ENCODE data around the gene BFSP1. TPM values are rescaled to one million over a fixed set of nuclear protein-coding genes. Genes with fewer than 3 reads are reported as not detected.

The BFSP1 gene
- 5.5 and 6.4 TPM in 2 replicates for total RNA-seq

DNA sequence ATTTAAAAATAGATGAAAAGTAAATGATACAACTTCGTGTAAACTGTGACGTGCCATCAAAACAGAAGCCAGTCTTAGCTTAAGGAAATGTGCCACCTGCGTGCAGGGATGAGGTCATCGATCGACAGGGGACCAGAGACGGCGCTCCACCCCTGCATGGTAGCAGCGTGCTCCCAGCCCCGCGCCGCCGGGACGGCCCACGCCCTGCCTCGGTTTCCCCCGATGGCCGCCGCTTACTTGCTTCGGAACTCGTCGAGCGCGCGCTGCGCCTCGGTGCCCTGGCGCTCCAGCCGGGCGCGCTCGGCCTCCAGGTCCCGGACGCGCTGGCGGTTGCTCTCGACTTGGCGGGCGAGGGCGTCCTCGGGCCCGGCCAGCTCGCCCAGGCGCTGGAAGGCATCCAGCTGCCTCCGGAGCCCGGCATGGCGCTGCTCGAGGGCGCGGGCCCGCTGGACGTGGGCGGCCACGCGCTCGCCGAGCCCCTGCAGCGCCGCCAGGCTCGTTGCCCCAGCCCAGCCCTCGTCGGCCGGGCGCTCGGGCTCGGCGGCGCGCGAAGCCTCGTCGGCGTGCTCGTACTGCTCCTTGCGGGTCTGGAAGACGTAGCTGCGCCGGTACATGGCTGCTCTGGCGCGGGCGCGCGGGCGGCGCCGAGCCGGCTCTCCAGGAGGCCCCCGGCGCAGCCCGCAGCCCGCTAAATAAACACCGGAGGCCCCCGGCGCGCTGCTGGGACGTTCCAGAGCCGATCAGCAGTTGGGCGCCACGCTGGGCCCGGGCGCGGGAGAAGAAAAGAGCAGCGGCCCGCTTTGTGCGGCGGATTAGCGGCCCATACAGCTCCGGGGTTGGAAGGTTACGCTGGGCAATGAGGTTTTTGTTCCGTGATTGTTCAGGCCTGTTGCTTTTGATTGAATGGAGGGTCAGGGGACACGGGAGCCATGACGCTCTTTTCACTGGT lies at the start of gene BFSP1:
TSS of gene BFSP1 (minus strand) at position 664 of the 949 bp plus-strand sequence. CDS start at position 614, 50 bp downstream.
- DNase-seq (ENCODE audit: extremely low read depth, low read depth, low spot score), result no peak

DNA sequence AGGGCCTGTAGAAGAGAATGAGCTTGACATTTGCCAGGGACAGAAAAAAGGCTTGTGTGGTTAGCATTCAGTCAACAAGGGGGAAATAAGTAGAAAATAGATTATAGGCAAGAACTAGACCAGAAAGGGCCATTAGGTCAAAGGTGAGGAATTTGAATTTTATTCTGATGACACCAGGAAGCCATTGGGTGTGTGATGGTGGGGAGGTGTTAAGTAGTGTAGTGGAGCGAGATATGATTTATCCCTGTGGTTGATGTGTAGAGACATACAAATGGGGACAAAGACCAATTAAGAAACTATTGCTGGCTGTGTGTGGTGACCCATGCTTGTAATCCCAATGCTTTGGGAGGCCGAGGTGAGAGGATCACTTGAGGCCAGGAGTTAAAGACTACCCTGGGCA lies 49.7 kb upstream of the BFSP1 start:
- DNase-seq (ENCODE audit: extremely low read depth, low read depth, low spot score), result no peak

DNA sequence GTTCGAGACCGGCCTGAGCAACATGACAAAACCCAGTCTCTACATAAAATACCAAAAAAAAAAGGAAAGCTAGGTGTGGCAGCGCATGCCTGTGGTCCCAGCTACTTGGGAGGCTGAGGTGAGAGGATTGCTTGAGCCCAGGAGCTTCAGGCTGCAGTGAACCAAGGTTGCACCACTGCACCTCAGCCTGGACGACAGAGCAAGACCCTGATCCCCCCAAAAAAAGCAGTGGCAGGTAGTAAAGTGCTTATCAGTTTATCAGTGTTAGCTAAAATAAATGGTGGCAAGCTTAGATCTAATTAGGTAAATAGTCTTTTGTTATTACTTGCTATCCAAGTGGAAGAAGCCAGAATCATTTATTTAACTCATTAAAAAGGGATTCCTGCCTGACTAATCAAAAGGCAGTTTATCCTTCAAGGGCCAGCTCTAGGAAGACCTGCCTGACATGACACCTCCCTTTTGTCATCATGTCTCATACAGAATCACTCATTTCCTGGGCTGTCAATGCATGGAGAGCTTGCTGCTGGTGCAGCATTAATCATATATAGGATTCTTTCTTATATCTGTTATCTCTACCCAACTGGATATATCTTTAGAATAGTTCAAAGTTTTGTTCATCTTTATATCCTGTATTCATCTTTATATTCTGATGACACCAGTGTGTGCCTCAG lies 48.3 kb upstream of the BFSP1 start:
- no peak for DNase-seq (ENCODE audit: extremely low read depth, low read depth, low spot score)

DNA sequence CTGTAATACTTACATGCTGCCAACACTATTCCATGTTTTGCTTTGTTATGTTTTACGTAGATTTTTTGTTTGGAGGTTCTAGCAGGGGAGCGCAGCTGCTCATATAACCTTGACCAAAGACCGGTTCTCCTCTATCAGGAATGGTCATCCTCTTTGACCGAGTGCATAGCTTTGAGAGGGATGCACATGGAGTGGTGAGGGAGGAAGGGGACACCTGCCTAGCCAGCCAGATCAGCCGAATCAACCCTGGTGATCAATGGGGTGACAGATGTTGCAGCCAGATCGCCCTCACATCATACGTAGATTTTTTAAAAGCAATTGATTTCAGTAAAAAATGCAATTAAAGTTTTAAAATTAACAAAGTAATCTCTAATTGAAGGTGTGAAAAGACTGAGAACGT lies 45.0 kb upstream of the BFSP1 start:
- no peak for DNase-seq (ENCODE audit: extremely low read depth, low read depth, low spot score)

DNA sequence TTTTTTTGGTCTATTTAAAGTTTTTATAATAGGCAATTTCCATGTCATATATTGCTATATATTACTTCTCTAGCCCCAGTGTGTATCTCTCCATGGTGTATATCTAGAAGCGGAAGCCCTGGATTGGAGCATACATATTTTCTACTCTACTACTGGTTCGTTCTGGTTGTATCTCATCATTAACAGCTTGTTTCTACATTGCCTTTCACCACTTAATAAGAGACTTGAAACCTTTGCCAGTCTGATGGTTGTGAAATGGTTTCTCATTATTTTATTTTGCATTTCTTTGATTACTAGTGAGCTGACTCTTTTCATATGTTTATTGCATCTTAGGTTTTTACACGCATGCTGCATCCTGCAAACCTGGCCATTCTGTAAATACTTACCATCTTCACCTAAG lies 42.3 kb upstream of the BFSP1 start:
- DNase-seq (ENCODE audit: extremely low read depth, low read depth, low spot score), result no peak

DNA sequence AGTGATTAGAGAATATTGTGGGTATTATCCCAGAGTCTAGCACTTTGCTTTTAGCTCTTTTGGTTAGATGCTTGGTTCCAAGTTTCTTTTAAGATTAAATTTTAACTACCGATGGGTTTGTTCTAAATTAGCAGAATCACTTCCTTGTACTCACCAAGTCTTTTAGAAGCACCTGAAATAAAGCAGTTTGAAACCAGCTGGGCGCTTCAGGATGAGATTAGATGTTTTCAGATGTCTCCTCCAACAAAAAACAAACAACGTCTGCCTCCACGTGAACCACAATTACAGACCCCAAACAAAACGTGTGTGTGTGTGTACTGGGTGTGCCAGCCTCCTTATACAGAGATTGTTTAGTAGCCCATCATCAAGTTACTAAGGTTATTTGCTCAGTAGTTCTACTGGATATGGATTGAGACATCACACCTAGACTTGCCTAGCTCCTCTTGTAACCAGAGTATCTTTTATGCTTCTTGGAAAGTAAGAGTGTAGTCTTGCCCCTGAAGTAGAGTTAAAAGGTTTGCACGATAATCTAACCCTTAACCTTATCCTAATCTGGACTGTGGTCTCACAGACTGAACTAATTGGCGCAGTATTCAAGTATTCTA lies 41.0 kb upstream of the BFSP1 start:
- DNase-seq (ENCODE audit: extremely low read depth, low read depth, low spot score), result no peak

DNA sequence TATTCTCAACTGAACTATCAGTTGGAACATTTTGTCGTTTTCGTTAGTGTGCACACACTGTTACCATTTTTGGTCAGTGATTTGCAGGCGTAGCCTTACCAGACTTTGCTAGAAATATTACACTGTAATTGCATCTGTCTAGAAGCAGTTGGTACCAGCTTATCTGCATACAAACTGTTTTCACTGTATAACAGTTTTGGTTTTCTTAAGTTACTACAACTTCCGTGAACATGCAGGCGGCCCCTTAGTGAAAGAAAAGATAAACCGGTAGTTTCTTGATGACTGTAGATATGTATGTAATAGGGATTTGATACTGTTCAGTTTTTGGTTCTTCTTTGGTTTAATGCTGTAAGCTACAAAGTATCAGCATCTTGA lies 40.0 kb upstream of the BFSP1 start:
- no peak for DNase-seq (ENCODE audit: extremely low read depth, low read depth, low spot score)

DNA sequence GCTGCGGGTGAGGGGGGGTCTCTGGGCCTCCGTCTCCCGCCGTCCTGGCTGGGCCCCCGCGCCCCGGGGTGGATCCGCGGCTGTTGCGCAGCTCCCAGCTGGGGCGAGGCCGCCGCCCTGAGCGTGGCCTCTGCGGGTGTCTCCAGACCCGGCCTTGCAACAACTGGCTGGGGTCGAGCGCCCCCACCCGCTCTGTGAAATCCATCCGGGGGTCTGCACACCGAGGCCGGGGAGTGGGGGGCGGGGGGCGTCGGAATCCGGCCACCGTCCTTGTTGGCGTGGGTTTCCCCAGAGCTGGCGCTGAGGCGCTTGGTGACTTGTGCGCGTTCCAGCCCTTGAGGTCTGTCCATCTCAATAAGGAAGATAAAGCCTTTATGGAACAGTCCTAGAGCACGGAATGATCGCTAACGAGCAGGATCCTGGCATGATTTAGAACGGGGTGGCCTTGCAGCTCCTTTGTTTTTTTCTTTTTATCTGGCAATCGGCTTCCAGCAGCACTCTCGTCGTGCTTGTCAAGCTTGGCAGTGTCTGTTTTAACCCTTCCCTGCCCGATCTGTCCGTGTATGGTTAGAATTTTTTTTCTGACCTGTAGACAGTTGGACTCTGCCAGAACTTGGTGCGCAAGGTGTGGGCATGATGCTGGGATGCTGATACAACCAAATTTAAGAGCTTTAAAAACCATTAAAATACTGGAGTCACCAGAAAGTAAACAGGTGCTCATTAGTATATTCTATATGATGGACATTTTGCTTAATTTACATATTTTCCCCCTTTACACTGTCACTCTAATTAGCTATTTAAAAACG lies 39.4 kb upstream of the BFSP1 start:
- no peak for DNase-seq (ENCODE audit: extremely low read depth, low read depth, low spot score)

DNA sequence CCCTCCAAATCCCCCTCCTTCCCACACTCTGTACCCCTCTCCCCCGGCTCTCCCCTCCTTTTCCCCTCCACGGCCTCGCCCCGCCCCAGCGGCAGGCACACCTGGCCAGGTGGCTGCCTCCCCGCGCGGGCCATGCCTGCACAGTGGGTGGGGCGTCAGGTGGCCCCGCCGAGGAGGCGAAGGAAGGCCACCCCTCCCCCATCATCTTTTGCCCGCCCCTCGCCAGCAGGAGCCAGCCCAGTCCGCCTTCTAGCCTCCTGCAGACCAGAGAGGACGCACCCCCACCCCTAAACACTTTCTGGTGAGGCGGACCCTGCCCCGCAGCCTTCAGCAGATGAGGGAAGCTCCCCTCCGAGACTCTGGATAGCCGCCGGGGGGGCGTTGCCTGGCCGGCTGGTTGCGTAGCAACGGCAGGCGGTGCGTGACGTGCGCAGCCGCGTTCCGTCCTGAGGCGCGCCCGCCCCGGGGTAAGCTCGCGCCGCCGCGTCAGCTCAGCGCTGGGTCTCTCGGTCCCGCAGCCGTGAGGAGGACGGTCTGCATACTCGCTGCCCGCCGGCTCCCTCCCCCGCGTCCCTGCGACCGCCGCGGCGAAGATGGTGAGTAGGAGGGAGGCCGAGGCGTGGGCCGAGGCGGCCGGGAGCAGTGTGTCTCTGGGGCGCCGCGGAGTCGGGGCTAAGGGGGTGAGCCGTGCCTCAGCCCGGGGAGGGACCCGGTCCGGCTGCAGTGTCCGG lies 38.6 kb upstream of the BFSP1 start, which contains the start of gene DSTN:
TSS of gene DSTN (plus strand) at position 460 of the 731 bp plus-strand sequence. CDS start at position 594, 134 bp downstream.
- no peak for DNase-seq (ENCODE audit: extremely low read depth, low read depth, low spot score)

DNA sequence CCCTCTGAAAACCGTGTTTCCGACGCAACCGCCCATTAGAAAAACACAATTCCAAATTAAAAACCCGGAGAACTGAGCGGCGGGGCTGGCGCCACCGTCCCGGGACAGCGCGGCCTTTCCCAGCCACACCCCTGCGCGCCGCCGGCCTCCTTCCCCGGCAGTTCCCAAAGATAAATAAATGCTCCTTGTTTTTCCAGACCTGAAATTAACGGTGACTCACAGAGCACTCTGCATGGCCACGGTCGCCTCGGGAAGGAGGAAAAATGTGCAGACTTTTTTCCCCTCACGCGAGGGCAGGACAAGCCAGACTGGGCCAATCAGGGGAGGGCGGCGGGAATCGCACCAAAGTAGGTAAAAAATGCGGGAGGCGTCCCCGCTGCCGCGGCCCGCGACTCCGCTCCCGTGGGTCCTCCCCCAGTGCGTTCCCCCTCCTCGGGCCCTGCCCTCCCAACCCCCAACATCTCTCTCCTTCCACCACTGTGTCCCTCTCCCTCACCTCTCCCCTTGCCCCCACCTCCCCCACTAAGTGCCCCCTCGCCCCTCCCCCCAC lies 37.9 kb upstream of the BFSP1 start:
- DNase-seq (ENCODE audit: extremely low read depth, low read depth, low spot score), result peak; percentile 86

DNA sequence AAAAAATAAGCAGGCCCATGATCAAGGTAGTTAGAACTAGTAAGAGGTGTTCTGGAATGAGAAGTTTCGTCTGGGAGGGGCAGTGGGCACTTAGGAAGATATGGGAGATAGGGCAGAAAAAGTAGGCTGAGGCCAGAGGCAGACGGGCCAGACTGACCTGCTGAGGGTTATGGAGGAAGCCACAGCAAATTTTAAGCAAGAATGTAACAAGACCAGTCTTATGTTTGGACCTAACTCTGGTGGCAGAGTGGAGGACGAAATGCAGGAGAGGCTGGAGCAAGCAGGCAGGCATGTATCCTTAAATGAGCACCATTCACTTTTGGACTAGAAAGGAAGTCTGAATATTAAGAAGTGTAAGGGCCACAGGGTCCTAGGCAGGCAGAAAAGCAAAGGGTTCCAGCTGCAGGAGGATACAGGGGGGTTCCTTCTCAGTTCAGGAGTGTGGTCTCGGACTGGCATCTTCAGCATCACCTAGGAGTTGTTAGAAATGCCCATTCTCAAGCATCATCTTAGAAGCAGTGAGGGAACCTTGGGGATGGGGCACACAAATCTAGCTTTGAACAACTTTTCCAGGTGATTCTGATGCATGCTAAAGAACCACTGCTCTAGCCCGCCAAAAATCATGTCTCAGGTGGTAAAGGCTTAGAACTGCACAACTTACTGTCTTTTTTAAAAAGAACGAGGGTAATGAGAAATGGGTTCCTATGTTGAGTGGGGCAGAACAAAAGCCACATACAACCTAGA lies 37.0 kb upstream of the BFSP1 start:
- DNase-seq (ENCODE audit: extremely low read depth, low read depth, low spot score), result no peak

DNA sequence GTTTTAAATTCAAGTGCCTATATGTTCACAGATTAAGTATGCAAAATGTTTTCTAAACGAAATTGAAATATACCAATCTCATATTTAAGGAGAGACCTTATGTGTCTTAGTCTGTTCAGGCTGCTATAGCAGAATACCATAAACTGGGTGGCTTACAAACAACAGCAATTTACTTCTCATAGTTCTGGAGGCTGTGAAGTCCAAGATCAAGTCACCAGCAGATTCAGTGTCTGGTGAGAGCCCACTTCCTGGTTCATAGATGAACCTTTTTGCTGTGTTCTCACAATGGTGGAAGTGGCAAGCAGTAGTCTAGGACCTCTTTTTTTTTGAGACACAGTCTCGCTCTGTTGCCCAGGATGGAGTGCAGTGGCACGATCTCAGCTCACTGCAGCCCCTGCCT lies 35.2 kb upstream of the BFSP1 start:
- no peak for DNase-seq (ENCODE audit: extremely low read depth, low read depth, low spot score)

DNA sequence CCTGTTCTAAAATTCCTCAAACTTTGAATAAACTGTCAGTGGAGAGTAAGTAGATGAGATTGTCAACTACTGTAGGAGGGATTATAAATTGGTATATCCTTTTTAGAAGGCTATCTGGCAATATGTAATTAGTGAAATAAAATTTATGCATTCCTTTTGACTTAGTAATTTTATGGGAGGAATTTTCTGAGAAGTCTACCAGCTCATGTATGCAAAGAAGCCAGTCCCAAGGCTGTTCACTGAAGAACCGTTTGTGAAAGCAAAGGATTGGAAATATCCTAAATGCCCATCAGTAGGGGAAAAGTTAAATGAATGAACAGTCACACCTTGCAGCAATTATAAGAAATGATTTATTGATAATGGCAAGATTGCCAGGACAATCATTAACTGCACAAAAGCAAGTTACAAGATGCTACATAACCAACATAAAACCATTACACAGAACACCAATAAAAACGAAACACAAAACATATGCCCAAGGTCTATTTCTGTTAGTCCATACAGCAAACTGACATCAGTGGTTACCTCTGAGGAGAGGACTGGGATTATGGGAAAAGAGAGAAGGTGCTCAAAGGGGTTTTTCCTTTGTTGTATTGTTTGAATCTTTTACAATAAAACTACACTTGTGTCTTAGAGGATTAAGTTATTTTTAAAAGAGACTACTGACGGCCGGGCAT lies 34.1 kb upstream of the BFSP1 start:
- DNase-seq (ENCODE audit: extremely low read depth, low read depth, low spot score), result no peak

DNA sequence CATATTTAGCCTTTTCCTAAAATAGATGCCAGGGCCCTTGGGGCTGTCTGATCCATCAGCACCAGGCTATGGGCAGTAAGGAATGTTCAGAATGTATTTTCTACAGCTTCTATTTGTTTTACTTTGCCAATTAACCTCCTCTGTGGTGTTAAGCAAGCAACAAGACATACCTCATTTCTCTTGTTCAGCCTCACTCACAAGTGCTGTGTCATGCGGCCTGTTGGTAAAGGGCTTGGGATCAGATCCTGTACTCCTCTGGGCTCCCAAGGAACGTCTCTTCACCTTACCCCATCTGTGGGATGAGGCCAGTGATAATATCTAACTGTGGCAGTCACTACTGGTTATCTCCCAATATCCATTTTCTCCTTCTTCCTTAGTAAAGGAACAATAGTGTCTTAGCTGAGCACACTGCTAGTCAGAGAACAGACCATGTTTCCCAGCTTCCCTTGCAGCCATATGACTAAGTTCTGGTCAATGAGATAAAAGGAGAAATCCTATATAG lies 31.7 kb upstream of the BFSP1 start:
- DNase-seq (ENCODE audit: extremely low read depth, low read depth, low spot score), result no peak

DNA sequence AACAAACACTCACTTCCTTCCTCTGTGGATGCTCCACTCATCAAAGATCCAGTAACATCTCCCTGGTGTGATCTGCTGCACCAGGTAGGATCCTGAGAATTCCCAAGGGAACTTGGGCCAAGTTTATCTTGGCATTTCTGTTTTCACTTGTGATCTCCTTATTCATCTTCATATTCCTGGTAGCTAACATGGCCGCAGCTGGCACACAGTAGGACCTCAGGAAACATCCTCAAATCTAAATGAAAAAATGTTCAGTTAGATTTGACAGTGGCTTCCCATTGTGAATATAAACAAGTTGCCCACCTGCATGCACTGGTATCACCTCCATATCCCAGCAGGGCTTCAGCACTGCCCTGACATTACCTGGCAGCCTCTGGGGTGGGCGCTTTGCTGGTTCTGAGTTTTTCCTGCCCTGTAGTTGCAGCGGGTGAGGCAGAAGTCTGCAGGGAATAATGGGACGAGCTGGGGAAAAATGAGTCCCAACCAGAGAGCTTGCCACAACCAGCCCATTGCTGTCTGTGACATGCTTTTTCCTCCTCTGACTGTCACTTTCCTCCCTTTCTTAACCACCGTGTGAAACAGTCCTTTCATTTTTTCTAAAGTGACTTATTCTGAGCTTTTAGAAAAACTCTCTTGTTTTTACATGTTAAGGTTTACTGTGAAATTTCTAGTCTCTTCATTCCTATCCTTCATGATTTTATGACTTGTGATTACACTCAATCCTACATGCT lies 29.3 kb upstream of the BFSP1 start:
- no peak for DNase-seq (ENCODE audit: extremely low read depth, low read depth, low spot score)

DNA sequence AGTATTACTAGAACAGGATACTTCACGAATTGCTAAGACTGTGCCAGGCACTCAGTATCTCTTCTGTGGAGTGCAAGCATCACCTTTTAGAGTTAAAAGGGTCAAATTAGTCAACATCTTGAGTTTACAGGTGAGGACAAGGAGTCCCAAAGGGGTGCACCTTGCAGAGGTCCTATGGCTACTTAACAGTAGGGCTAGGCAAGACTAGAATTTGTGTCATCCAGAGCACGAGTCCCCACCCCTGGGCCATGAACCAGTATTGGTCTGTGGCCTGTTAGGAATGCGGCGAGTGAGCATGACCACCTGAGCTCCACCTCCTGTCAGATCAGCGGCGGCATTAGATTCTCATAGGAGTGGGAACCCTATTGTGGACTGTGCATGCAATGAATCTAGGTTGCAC lies 28.2 kb upstream of the BFSP1 start:
- DNase-seq (ENCODE audit: extremely low read depth, low read depth, low spot score), result no peak

DNA sequence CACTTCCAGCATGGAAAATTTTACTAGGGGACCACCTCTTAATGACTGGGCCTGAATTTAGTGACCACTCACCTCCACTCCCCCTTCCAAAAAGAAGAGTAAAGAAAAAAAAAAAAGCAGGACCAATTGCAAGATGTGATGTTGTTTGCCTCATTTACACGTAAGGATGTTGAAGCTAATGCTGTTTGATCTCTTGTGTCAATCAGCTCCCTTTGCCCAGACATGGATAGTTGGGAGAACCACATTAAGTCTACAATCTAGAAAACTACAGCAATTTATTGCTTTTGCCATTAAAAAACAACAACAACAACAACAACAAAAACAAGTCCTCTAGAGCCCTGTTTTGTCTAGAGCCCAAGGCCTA lies 27.7 kb upstream of the BFSP1 start:
- DNase-seq (ENCODE audit: extremely low read depth, low read depth, low spot score), result no peak
